ENCODE results near the gene SNX1.

The SNX1 gene

DNA sequence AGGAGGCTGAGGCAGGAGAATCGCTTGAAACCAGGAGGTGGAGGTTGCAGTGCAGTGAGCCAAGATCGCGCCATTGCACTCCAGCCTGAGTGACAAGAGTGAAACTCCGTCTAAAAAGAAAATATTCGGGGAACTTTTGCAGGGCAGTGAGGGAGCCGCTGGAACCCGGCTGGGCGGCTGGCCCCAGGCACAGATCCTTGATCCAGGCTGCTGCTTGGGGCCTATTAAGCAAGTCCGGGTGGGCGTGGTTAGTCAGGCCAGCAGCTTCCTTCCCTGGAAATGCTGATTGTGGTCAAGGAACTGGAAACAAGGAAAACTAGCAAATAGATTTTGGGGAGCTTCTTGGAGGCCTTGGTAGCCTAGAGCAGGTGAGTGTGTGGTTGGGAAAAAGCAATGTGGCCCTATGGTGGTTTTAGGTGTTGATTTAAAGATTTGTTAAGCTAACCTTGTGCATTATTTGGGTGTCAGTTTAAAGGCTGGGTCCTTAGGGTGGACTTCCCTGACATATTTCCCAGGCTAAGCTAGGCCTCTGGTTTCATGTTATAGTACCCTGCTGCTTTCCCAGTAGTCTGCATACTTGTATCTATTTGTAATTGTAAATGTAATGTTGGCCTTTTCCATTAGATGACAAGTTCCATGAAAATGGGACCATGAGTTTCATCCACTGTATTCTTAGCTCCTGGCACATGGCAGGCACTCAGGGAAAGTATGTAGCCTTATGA lies 38.0 kb downstream of the SNX1 start:
- Histone ChIP-seq H3K4me1 (ENCODE audit: insufficient read depth, insufficient read length) (no peaks in the 10 kb centered on the region), H3K27me3 (ENCODE audit: insufficient read depth, insufficient read length) (no peaks in the 10 kb centered on the region), H3K9me3 (ENCODE audit: insufficient read depth, low read length) (no peaks in the 10 kb centered on the region), H3K9ac (ENCODE audit: insufficient read length, low read depth) (no peak overlapping the region), H3K36me3 (ENCODE audit: insufficient read depth, insufficient read length, low read length) (peaks cover 89% of the 10 kb centered on the region), H3K4me3 (ENCODE audit: insufficient read length, low read depth) (no peak overlapping the region)
- TF ChIP-seq ZNF274 (IDR thresholded peaks at IDR 0.05; ENCODE audit: low read depth, low read length): no peak
- TF ChIP-seq YY1 (IDR thresholded peaks at IDR 0.05; ENCODE audit: insufficient read depth, insufficient read length): no peak
- TF ChIP-seq SUZ12 (IDR thresholded peaks at IDR 0.05; ENCODE audit: extremely low read depth, insufficient read depth, insufficient read length): no peak
- no peak for DNase-seq (ENCODE audit: low read depth, low spot score)

DNA sequence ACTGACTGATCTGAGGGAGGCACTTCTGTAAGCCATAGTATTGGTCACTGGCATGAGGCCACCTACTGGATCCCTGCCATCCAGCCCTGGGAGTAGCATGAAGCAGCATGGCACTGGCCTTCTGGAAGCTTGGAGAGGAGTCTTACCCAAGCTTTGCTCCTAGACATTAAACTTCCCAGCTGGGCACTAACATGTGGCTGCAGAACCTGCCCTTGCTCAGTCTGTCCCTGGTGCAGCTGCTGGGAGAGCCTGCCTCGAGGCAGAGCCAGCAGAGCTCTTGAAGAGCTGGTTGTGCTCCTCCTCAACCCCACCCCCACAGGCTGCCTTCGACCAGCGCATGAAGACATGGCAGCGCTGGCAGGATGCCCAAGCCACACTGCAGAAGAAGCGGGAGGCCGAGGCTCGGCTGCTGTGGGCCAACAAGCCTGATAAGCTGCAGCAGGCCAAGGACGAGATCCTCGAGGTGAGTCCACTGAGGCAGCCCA lies 38.6 kb downstream of the SNX1 start:
- TF ChIP-seq SUZ12 (IDR thresholded peaks at IDR 0.05; ENCODE audit: extremely low read depth, insufficient read depth, insufficient read length) (no peak), YY1 (IDR thresholded peaks at IDR 0.05; ENCODE audit: insufficient read depth, insufficient read length) (no peak), ZNF274 (IDR thresholded peaks at IDR 0.05; ENCODE audit: low read depth, low read length) (no peak)
- no peak for DNase-seq (ENCODE audit: low read depth, low spot score)
- Histone ChIP-seq H3K4me3 (ENCODE audit: insufficient read length, low read depth) (no peak overlapping the region), H3K36me3 (ENCODE audit: insufficient read depth, insufficient read length, low read length) (peaks cover 85% of the 10 kb centered on the region), H3K9me3 (ENCODE audit: insufficient read depth, low read length) (no peaks in the 10 kb centered on the region), H3K27me3 (ENCODE audit: insufficient read depth, insufficient read length) (no peaks in the 10 kb centered on the region), H3K4me1 (ENCODE audit: insufficient read depth, insufficient read length) (no peaks in the 10 kb centered on the region), H3K9ac (ENCODE audit: insufficient read length, low read depth) (no peak overlapping the region)

GRCh38 chr15:64136347-64136746 lies 40.6 kb downstream of the SNX1 start:
- Histone ChIP-seq H3K4me1 (ENCODE audit: insufficient read depth, insufficient read length) (no peaks in the 10 kb centered on the region), H3K36me3 (ENCODE audit: insufficient read depth, insufficient read length, low read length) (peaks cover 68% of the 10 kb centered on the region), H3K9ac (ENCODE audit: insufficient read length, low read depth) (no peak overlapping the region), H3K27me3 (ENCODE audit: insufficient read depth, insufficient read length) (no peaks in the 10 kb centered on the region), H3K9me3 (ENCODE audit: insufficient read depth, low read length) (no peaks in the 10 kb centered on the region), H3K4me3 (ENCODE audit: insufficient read length, low read depth) (no peak overlapping the region)
- no peak for DNase-seq (ENCODE audit: low read depth, low spot score)
- TF ChIP-seq YY1 (IDR thresholded peaks at IDR 0.05; ENCODE audit: insufficient read depth, insufficient read length) (no peak), SUZ12 (IDR thresholded peaks at IDR 0.05; ENCODE audit: extremely low read depth, insufficient read depth, insufficient read length) (no peak), ZNF274 (IDR thresholded peaks at IDR 0.05; ENCODE audit: low read depth, low read length) (no peak)

GRCh38 chr15:64137226-64137833 lies 41.5 kb downstream of the SNX1 start:
- Histone ChIP-seq H3K36me3 (ENCODE audit: insufficient read depth, insufficient read length, low read length) (peaks cover 68% of the 10 kb centered on the region), H3K4me3 (ENCODE audit: insufficient read length, low read depth) (no peak overlapping the region), H3K9ac (ENCODE audit: insufficient read length, low read depth) (no peak overlapping the region), H3K4me1 (ENCODE audit: insufficient read depth, insufficient read length) (no peaks in the 10 kb centered on the region), H3K27me3 (ENCODE audit: insufficient read depth, insufficient read length) (no peaks in the 10 kb centered on the region), H3K9me3 (ENCODE audit: insufficient read depth, low read length) (no peaks in the 10 kb centered on the region)
- TF ChIP-seq SUZ12 (IDR thresholded peaks at IDR 0.05; ENCODE audit: extremely low read depth, insufficient read depth, insufficient read length): no peak
- no peak for TF ChIP-seq YY1 (IDR thresholded peaks at IDR 0.05; ENCODE audit: insufficient read depth, insufficient read length)
- TF ChIP-seq ZNF274 (IDR thresholded peaks at IDR 0.05; ENCODE audit: low read depth, low read length): no peak
- no peak for DNase-seq (ENCODE audit: low read depth, low spot score)

- H3K36me3 ChIP-seq (ENCODE audit: insufficient read depth, insufficient read length, low read length): peaks cover 69% of the 10 kb centered on the region
- H3K4me3 ChIP-seq (ENCODE audit: insufficient read length, low read depth): no peak overlapping the region
- H3K9me3 ChIP-seq (ENCODE audit: insufficient read depth, low read length): no peaks in the 10 kb centered on the region
- no peak overlapping the region for H3K9ac ChIP-seq (ENCODE audit: insufficient read length, low read depth)
- H3K27me3 ChIP-seq (ENCODE audit: insufficient read depth, insufficient read length): no peaks in the 10 kb centered on the region
- H3K4me1 ChIP-seq (ENCODE audit: insufficient read depth, insufficient read length): no peaks in the 10 kb centered on the region
- DNase-seq (ENCODE audit: low read depth, low spot score): no peak
- TF ChIP-seq ZNF274 (IDR thresholded peaks at IDR 0.05; ENCODE audit: low read depth, low read length) (no peak), SUZ12 (IDR thresholded peaks at IDR 0.05; ENCODE audit: extremely low read depth, insufficient read depth, insufficient read length) (no peak), YY1 (IDR thresholded peaks at IDR 0.05; ENCODE audit: insufficient read depth, insufficient read length) (no peak)
These were observed 42.7 kb downstream of the SNX1 start for GRCh38 chr15:64138331-64138941.

DNA sequence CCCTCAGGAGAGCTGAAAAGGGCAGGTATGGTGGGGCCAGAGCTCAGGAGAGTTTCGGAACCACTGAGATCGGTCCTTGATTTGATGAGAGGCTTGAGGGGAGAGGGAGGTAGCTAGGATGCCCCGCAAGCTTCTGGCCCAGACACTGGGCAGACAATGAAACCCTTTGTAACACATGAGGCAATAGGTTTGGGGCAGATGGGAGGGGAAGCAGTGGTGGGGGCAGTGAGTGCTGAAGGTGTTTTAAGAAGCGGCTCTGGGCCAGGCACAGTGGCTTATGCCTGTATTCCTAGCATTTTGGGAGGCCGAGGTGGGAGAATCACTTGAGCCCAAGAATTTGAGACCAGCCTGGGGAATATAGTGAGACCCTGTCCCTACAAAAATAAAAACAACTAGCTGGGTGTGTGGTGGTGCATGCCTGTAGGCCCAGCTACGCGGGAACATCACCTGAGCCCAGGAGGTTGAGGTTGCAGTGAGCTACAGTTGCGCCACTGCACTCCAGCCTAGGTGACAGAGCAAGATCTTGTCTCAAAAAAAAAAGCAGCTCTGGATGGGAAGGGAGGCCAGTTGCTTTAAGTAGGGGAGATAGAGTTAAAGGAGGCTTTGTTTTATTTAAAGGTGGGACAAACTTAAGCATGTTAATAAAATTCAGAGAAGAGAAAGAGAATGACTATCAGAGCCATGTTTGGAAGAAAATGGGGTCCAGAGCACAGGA lies 46.2 kb downstream of the SNX1 start:
- H3K4me3 ChIP-seq (ENCODE audit: insufficient read length, low read depth): no peak overlapping the region
- peaks cover 54% of the 10 kb centered on the region for H3K36me3 ChIP-seq (ENCODE audit: insufficient read depth, insufficient read length, low read length)
- no peak for DNase-seq (ENCODE audit: low read depth, low spot score)
- peaks cover 2% of the 10 kb centered on the region for H3K4me1 ChIP-seq (ENCODE audit: insufficient read depth, insufficient read length)
- no peaks in the 10 kb centered on the region for H3K9me3 ChIP-seq (ENCODE audit: insufficient read depth, low read length)
- no peaks in the 10 kb centered on the region for H3K27me3 ChIP-seq (ENCODE audit: insufficient read depth, insufficient read length)
- H3K9ac ChIP-seq (ENCODE audit: insufficient read length, low read depth): no peak overlapping the region
- TF ChIP-seq YY1 (IDR thresholded peaks at IDR 0.05; ENCODE audit: insufficient read depth, insufficient read length): no peak
- TF ChIP-seq SUZ12 (IDR thresholded peaks at IDR 0.05; ENCODE audit: extremely low read depth, insufficient read depth, insufficient read length): no peak
- TF ChIP-seq ZNF274 (IDR thresholded peaks at IDR 0.05; ENCODE audit: low read depth, low read length): no peak
